CD4-positive, alpha-beta T cell treated with Interleukin-4 for 1 hour (primary cell): ENCODE data around the gene THSD1.
A peak's percentile ranks its signal among the peaks of the same experiment; 100 is the strongest.
"Not testable (repeated sequence)": the region's sequence is repeated elsewhere in the genome, so short reads cannot be mapped to it uniquely, and the experiment has no call there.

Source experiments
- DNase-seq, 2 donors: peaks; one replicate each; pipeline ENCODE4 v3.0.0-alpha.2; 2020 to 2022

The THSD1 gene

GRCh38 chr13:52405767-52406494 is at the start of gene THSD1:
Gene THSD1 (minus strand): TSS chr13:52406172. CDS start chr13:52402600, 3,572 bp downstream.
- DNase-seq, result no peak

- peak; percentile 75 to 78 for DNase-seq
These were observed 49.7 kb upstream of the THSD1 start for GRCh38 chr13:52455677-52456041.

GRCh38 chr13:52454820-52455676 is 49.1 kb upstream of the THSD1 start, which contains the start of gene CKAP2:
Gene CKAP2 (plus strand): TSS chr13:52455478. CDS start chr13:52455557, 79 bp downstream.
- peak; percentile 94 for DNase-seq

GRCh38 chr13:52454459-52454819 is 48.5 kb upstream of the THSD1 start:
- peak; percentile 35 to 44 for DNase-seq

- DNase-seq, result no peak
These were observed 46.5 kb upstream of the THSD1 start for GRCh38 chr13:52452470-52452869.

- no peak for DNase-seq
These were observed 45.3 kb upstream of the THSD1 start for GRCh38 chr13:52451135-52451804.

- DNase-seq, result no peak
These were observed 44.8 kb upstream of the THSD1 start for GRCh38 chr13:52450793-52451116.

- peak; percentile 94 to 95 for DNase-seq
These were observed 44.2 kb upstream of the THSD1 start, which contains the start of gene VPS36 for GRCh38 chr13:52450012-52450792. Gene VPS36 (minus strand): TSS chr13:52450634. CDS start chr13:52450594, 40 bp downstream.

- no peak for DNase-seq
These were observed 43.5 kb upstream of the THSD1 start for GRCh38 chr13:52449331-52450011.

GRCh38 chr13:52447815-52448552 is 42.0 kb upstream of the THSD1 start:
- no peak for DNase-seq

GRCh38 chr13:52447354-52447753 is 41.4 kb upstream of the THSD1 start:
- no peak for DNase-seq

- no peak for DNase-seq
These were observed 40.3 kb upstream of the THSD1 start for GRCh38 chr13:52446265-52446664.

- DNase-seq, result no peak
These were observed 26.5 kb upstream of the THSD1 start for GRCh38 chr13:52432456-52432855.

- no peak for DNase-seq
These were observed 22.3 kb upstream of the THSD1 start for GRCh38 chr13:52428295-52428694.

- no peak for DNase-seq
These were observed 15.2 kb upstream of the THSD1 start for GRCh38 chr13:52421216-52421615.

GRCh38 chr13:52419080-52419479 is 13.1 kb upstream of the THSD1 start:
- no peak for DNase-seq

- DNase-seq, result no peak
These were observed 9.0 kb upstream of the THSD1 start for GRCh38 chr13:52414963-52415362.

GRCh38 chr13:52414051-52414450 is 8.1 kb upstream of the THSD1 start:
- DNase-seq, result no peak

GRCh38 chr13:52412128-52412527 is 6.2 kb upstream of the THSD1 start:
- no peak for DNase-seq

GRCh38 chr13:52411629-52412028 is 5.7 kb upstream of the THSD1 start:
- DNase-seq, result no peak

- not testable (repeated sequence) for DNase-seq
These were observed 2.2 kb upstream of the THSD1 start for GRCh38 chr13:52408071-52408658.
